NOMO-1 (cell line): ENCODE results near the gene MLYCD.

Source experiments
- DNase-seq, 2 experiments: peaks; one replicate each; lab custom pipeline; 2025; ENCODE audit not compliant: unreplicated experiment in 2 of 2; lab: John Stamatoyannopoulos, UW

Gene MLYCD

GRCh38 chr16:83924686-83925085, 25.8 kb downstream of the MLYCD start:
- no peak for DNase-seq

GRCh38 chr16:83925095-83925905, 26.4 kb downstream of the MLYCD start:
- DNase-seq, result no peak

- DNase-seq, result no peak
These were observed 27.2 kb downstream of the MLYCD start for GRCh38 chr16:83925957-83926725.

- DNase-seq, result peak in 1 of 2 experiments; percentile 1
These were observed 27.9 kb downstream of the MLYCD start for GRCh38 chr16:83926726-83927397.

GRCh38 chr16:83928341-83929055, 29.6 kb downstream of the MLYCD start:
- no peak for DNase-seq

GRCh38 chr16:83929811-83930555, 31.1 kb downstream of the MLYCD start:
- no peak for DNase-seq

GRCh38 chr16:83930730-83931500, 32.0 kb downstream of the MLYCD start:
- DNase-seq, result no peak

GRCh38 chr16:83931556-83931955, 32.6 kb downstream of the MLYCD start:
- DNase-seq, result no peak

- no peak for DNase-seq
These were observed 33.4 kb downstream of the MLYCD start for GRCh38 chr16:83932304-83932703.

- no peak for DNase-seq
These were observed 34.2 kb downstream of the MLYCD start for GRCh38 chr16:83932955-83933673.

GRCh38 chr16:83933885-83934683, 35.2 kb downstream of the MLYCD start:
- no peak for DNase-seq

- no peak for DNase-seq
These were observed 35.7 kb downstream of the MLYCD start for GRCh38 chr16:83934684-83934977.

- no peak for DNase-seq
These were observed 36.3 kb downstream of the MLYCD start for GRCh38 chr16:83935005-83935857.

- DNase-seq, result no peak
These were observed 36.9 kb downstream of the MLYCD start for GRCh38 chr16:83935858-83936255.

GRCh38 chr16:83936581-83937165, 37.8 kb downstream of the MLYCD start:
- DNase-seq, result no peak

GRCh38 chr16:83937267-83937666, 38.4 kb downstream of the MLYCD start:
- DNase-seq, result no peak
